Activated CD8-positive, alpha-beta memory T cell treated with anti-CD3 and anti-CD28 coated beads, Interleukin-2, amount 50 U/mL, for 48 hours (primary cell): ENCODE measurements around the gene CAMK1D.

ENCODE experiments used
- DNase-seq: peaks from one replicate; pipeline ENCODE4 v3.0.0-alpha.2; 2020

The CAMK1D gene

GRCh38 chr10:12405342-12406320 lies 56.3 kb downstream of the CAMK1D start:
- DNase-seq: peak; percentile 29

- peak; percentile 39 for DNase-seq
These were observed 57.5 kb downstream of the CAMK1D start for GRCh38 chr10:12406764-12407400.

- DNase-seq: peak; percentile 22
These were observed 59.1 kb downstream of the CAMK1D start for GRCh38 chr10:12408472-12408871.

GRCh38 chr10:12409161-12409560 lies 59.8 kb downstream of the CAMK1D start:
- DNase-seq: peak; percentile 42

GRCh38 chr10:12409613-12410012 lies 60.3 kb downstream of the CAMK1D start:
- DNase-seq: no peak

GRCh38 chr10:12412666-12413368 lies 63.5 kb downstream of the CAMK1D start:
- DNase-seq: peak; percentile 74

GRCh38 chr10:12413369-12413711 lies 64.0 kb downstream of the CAMK1D start:
- no peak for DNase-seq

GRCh38 chr10:12414278-12414989 lies 65.1 kb downstream of the CAMK1D start:
- DNase-seq: no peak

GRCh38 chr10:12416344-12417050 lies 67.2 kb downstream of the CAMK1D start:
- no peak for DNase-seq

GRCh38 chr10:12417331-12417730 lies 68.0 kb downstream of the CAMK1D start:
- no peak for DNase-seq

GRCh38 chr10:12418000-12418399 lies 68.7 kb downstream of the CAMK1D start:
- no peak for DNase-seq

- no peak for DNase-seq
These were observed 69.4 kb downstream of the CAMK1D start for GRCh38 chr10:12418725-12419261.

GRCh38 chr10:12419262-12419847 lies 70.0 kb downstream of the CAMK1D start:
- peak; percentile 76 for DNase-seq

GRCh38 chr10:12420530-12421120 lies 71.3 kb downstream of the CAMK1D start:
- no peak for DNase-seq

- no peak for DNase-seq
These were observed 72.8 kb downstream of the CAMK1D start for GRCh38 chr10:12422189-12422588.

GRCh38 chr10:12423896-12424295 lies 74.5 kb downstream of the CAMK1D start:
- no peak for DNase-seq

GRCh38 chr10:12427276-12427675 lies 77.9 kb downstream of the CAMK1D start:
- DNase-seq: no peak

GRCh38 chr10:12428447-12429135 lies 79.2 kb downstream of the CAMK1D start:
- no peak for DNase-seq

GRCh38 chr10:12430406-12430982 lies 81.1 kb downstream of the CAMK1D start:
- DNase-seq: no peak
